Liver (tissue), 9 donors: Measurements from ENCODE around the gene ASTE1. TPM values are rescaled to one million over a fixed set of nuclear protein-coding genes. Genes with fewer than 3 reads are reported as not detected.

Source experiments
- DNase-seq: peaks from one replicate; pipeline ENCODE4 v3.0.0-alpha.2; 2017; ENCODE audit warnings: low spot score
- H3K27ac ChIP-seq, 2 donors: one replicate each; pipeline ENCODE4 v1.7.0; 2013; ENCODE audit warnings: inconsistent platforms in 2 of 2, low read length in 2 of 2, control low read depth in 1 of 2, low read depth in 1 of 2, mild to moderate bottlenecking in 1 of 2
- H3K27me3 ChIP-seq, 4 donors: one replicate each; pipeline versions ENCODE4 v1.6.1 to v1.7.0; 2013; ENCODE audit warnings: low read length in 3 of 4, inconsistent platforms in 1 of 4, mild to moderate bottlenecking in 1 of 4, moderate library complexity in 1 of 4; ENCODE audit not compliant: control insufficient read depth in 4 of 4, insufficient read depth in 4 of 4
- H3K36me3 ChIP-seq, 4 donors: one replicate each; pipeline versions ENCODE4 v1.6.1 to v1.7.0; 2013; ENCODE audit warnings: low read length in 3 of 4, mild to moderate bottlenecking in 3 of 4, low read depth in 1 of 4, moderate library complexity in 1 of 4; ENCODE audit not compliant: control insufficient read depth in 4 of 4, insufficient read depth in 3 of 4
- H3K4me1 ChIP-seq, 4 donors: one replicate each; pipeline versions ENCODE4 v1.6.1 to v1.7.0; 2013; ENCODE audit warnings: low read length in 3 of 4, mild to moderate bottlenecking in 3 of 4, moderate library complexity in 1 of 4; ENCODE audit not compliant: control insufficient read depth in 4 of 4, insufficient read depth in 4 of 4
- H3K4me3 ChIP-seq, 3 donors: one replicate each; pipeline versions ENCODE4 v1.6.1 to v1.7.0; 2013; ENCODE audit warnings: low read length in 3 of 3, control low read depth in 1 of 3, low read depth in 1 of 3, mild to moderate bottlenecking in 1 of 3
- H3K9ac ChIP-seq, 2 donors: one replicate each; pipeline ENCODE4 v1.7.0; 2013; ENCODE audit warnings: low read length in 2 of 2, mild to moderate bottlenecking in 2 of 2, moderate library complexity in 2 of 2, control low read depth in 1 of 2, low read depth in 1 of 2
- H3K9me3 ChIP-seq, 4 donors: one replicate each; pipeline versions ENCODE4 v1.6.1 to v1.7.0; 2013; ENCODE audit warnings: low read length in 3 of 4; ENCODE audit not compliant: control insufficient read depth in 4 of 4
- CTCF ChIP-seq: fragments of 150-350 bp; IDR thresholded peaks from 2 replicates; pipeline ENCODE4 v1.5.1; 2017; ENCODE audit warnings: improper control_type of control experiment, low read depth, low read length; ENCODE audit not compliant: missing input control
- EGR1 ChIP-seq, 2 donors: IDR thresholded peaks; 2 replicates each; pipeline ENCODE4 v1.6.1; 2016 to 2018; ENCODE audit warnings: antibody characterized with exemption in 2 of 2, low read depth in 2 of 2
- FOXA1 ChIP-seq: IDR thresholded peaks from 2 replicates; pipeline ENCODE4 v1.6.1; 2016; ENCODE audit warnings: antibody characterized with exemption
- FOXA2 ChIP-seq: IDR thresholded peaks from 2 replicates; pipeline ENCODE4 v1.6.1; 2016; ENCODE audit warnings: antibody characterized with exemption
- GABPA ChIP-seq, 2 donors: IDR thresholded peaks in 1 of 2; conservative IDR thresholded peaks in 1 of 2; 2 replicates each; pipeline ENCODE4 v1.6.1; 2016; ENCODE audit warnings: antibody characterized with exemption in 2 of 2, mild to moderate bottlenecking in 1 of 2, moderate library complexity in 1 of 2
- HNF4A ChIP-seq, 2 donors: conservative IDR thresholded peaks; 2 replicates each; pipeline ENCODE4 v1.6.1; 2016; ENCODE audit warnings: antibody characterized with exemption in 2 of 2, mild to moderate bottlenecking in 2 of 2
- JUND ChIP-seq, 2 donors: IDR thresholded peaks; 2 replicates each; pipeline ENCODE4 v1.6.1; 2016; ENCODE audit warnings: antibody characterized with exemption in 2 of 2
- NR2F2 ChIP-seq: IDR thresholded peaks from 2 replicates; pipeline ENCODE4 v1.6.1; 2016; ENCODE audit warnings: antibody characterized with exemption
- RXRA ChIP-seq, 2 donors: IDR thresholded peaks; 2 replicates each; pipeline ENCODE4 v1.6.1; 2017 to 2018; ENCODE audit warnings: antibody characterized with exemption in 2 of 2, mild to moderate bottlenecking in 1 of 2
- TAF1 ChIP-seq: conservative IDR thresholded peaks from 2 replicates; pipeline ENCODE4 v1.6.1; 2016; ENCODE audit warnings: antibody characterized with exemption, mild to moderate bottlenecking
- YY1 ChIP-seq: IDR thresholded peaks from 2 replicates; pipeline ENCODE4 v1.6.1; 2016; ENCODE audit warnings: antibody characterized with exemption, mild to moderate bottlenecking
- ZBTB33 ChIP-seq: IDR thresholded peaks from 2 replicates; pipeline ENCODE4 v1.6.1; 2016; ENCODE audit warnings: antibody characterized with exemption
- WGBS: extraction: QIAGEN DNeasy Blood & Tissue Kit; methylation state at CpG from one replicate; pipeline ENCODE4 v1.1.7; 2013; 5-methylcytosine and 5-hydroxymethylcytosine counted together
- polyA plus RNA-seq, 2 donors: library from polyadenylated mRNA; stranded (reverse) in 1 of 2; unstranded in 1 of 2; fragments of 200-250 nt in 1 of 2; fragments of >200 nt in 1 of 2; fragmentation: Nextera tagmentation in 1 of 2; extraction: Ambion mirVana in 1 of 2; gene quantifications; one replicate each; pipeline versions ENCODE4 v1.2.1 to v1.2.3, GENCODE V29; 2013 to 2015
- total RNA-seq, 2 donors: library from RNA; depleted of rRNA; stranded (reverse); fragments of >200 nt; gene quantifications; one replicate each; pipeline ENCODE4 v1.2.3, GENCODE V29; 2014
- TF ChIP-seq, protein P1 (sequence below): IDR thresholded peaks from 2 replicates; pipeline ENCODE4 v1.6.1; 2016; ENCODE audit warnings: antibody characterized with exemption, mild to moderate bottlenecking
- TF ChIP-seq, protein P2 (sequence below): IDR thresholded peaks from 2 replicates; pipeline ENCODE4 v1.6.1; 2016; ENCODE audit warnings: antibody characterized with exemption
- TF ChIP-seq, protein P3 (sequence below): IDR thresholded peaks from 2 replicates; pipeline ENCODE4 v1.6.1; 2016; ENCODE audit warnings: antibody characterized with exemption
- donor health status: healthy.
- donor health status: healthy.
- donor health status: healthy.
- donor health status: healthy.
- donor health status: healthy.

ASTE1 gene
- total and polyA plus RNA-seq, 4 donors: 2.6 to 6.0 (median 5.1) TPM

DNA sequence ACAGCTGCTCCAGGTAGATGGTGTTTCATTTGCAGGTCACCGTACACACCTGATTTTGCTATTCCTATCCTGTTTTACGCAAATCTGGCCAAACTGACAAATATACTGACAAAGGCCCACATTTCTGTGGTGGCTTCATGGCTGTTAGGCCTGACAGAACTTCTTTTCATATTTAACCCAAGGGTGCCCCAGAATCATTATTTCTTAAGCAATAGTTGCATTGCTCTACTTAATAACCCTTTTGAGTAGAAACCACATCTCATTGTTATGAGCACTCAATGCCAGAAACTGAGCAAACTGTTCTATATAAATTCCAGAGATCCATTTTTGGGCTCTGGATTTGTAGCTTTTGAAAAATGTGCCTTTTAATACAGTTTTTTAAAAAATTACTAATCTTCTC is 19.4 kb downstream of the ASTE1 start:
- no peaks in the 10 kb centered on the region for H3K27me3 ChIP-seq
- TF ChIP-seq HNF4A (conservative IDR thresholded peaks at IDR 0.05) (no peak), ZBTB33 (no peak), CTCF (no peak), GABPA (IDR thresholded peaks at IDR 0.05 in 1 of 2, conservative IDR thresholded peaks at IDR 0.05 in 1 of 2) (no peak), RXRA (IDR thresholded peaks at IDR 0.05) (no peak)
- TF ChIP-seq, protein P1, sequence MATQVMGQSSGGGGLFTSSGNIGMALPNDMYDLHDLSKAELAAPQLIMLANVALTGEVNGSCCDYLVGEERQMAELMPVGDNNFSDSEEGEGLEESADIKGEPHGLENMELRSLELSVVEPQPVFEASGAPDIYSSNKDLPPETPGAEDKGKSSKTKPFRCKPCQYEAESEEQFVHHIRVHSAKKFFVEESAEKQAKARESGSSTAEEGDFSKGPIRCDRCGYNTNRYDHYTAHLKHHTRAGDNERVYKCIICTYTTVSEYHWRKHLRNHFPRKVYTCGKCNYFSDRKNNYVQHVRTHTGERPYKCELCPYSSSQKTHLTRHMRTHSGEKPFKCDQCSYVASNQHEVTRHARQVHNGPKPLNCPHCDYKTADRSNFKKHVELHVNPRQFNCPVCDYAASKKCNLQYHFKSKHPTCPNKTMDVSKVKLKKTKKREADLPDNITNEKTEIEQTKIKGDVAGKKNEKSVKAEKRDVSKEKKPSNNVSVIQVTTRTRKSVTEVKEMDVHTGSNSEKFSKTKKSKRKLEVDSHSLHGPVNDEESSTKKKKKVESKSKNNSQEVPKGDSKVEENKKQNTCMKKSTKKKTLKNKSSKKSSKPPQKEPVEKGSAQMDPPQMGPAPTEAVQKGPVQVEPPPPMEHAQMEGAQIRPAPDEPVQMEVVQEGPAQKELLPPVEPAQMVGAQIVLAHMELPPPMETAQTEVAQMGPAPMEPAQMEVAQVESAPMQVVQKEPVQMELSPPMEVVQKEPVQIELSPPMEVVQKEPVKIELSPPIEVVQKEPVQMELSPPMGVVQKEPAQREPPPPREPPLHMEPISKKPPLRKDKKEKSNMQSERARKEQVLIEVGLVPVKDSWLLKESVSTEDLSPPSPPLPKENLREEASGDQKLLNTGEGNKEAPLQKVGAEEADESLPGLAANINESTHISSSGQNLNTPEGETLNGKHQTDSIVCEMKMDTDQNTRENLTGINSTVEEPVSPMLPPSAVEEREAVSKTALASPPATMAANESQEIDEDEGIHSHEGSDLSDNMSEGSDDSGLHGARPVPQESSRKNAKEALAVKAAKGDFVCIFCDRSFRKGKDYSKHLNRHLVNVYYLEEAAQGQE: no peak
- TF ChIP-seq, protein P2, sequence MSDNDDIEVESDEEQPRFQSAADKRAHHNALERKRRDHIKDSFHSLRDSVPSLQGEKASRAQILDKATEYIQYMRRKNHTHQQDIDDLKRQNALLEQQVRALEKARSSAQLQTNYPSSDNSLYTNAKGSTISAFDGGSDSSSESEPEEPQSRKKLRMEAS: no peak
- H3K9ac ChIP-seq: no peak overlapping the region
- no peak overlapping the region for H3K27ac ChIP-seq
- no peak overlapping the region for H3K4me3 ChIP-seq
- 98% methylated on average over 2 of the region's 2 CpGs for WGBS
- no peaks in the 10 kb centered on the region for H3K9me3 ChIP-seq
- H3K4me1 ChIP-seq: no peaks in the 10 kb centered on the region
- no peak for DNase-seq
- H3K36me3 ChIP-seq: peaks cover 0 to 8% (median 6%) of the 10 kb centered on the region in 4 donors

DNA sequence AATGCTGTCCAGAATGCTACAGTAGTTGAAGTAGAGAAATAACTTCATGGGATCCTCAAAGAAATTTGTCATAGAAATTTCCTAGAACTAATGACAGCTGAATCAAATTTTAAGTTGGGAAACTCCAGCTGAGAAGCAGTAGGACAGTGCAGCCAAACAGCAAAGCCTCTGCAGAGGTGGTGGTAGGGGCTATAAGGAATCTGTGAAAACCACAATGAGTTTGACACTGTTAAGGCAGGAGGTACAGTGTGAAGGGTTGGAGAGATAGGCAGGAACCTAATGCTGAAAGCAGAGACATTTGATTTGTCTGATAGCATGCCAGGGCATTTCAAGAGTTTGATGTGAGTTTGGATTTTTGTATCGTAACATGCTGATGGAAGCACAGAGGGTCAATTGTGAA is 22.0 kb downstream of the ASTE1 start:
- peaks cover 0 to 6% (median 2%) of the 10 kb centered on the region in 4 donors for H3K36me3 ChIP-seq
- H3K9me3 ChIP-seq: no peaks in the 10 kb centered on the region
- WGBS: 94% methylated on average over 1 of the region's 1 CpG
- no peak for DNase-seq
- TF ChIP-seq JUND (IDR thresholded peaks at IDR 0.05) (no peak), NR2F2 (no peak), FOXA1 (no peak), FOXA2 (no peak), RXRA (IDR thresholded peaks at IDR 0.05) (no peak), ZBTB33 (no peak), EGR1 (IDR thresholded peaks at IDR 0.05; ENCODE audit: low read depth in 2 of 2) (no peak), GABPA (IDR thresholded peaks at IDR 0.05 in 1 of 2, conservative IDR thresholded peaks at IDR 0.05 in 1 of 2) (no peak), TAF1 (no peak), CTCF (no peak), YY1 (no peak)
- TF ChIP-seq, protein P2: no peak
- TF ChIP-seq, protein P3, sequence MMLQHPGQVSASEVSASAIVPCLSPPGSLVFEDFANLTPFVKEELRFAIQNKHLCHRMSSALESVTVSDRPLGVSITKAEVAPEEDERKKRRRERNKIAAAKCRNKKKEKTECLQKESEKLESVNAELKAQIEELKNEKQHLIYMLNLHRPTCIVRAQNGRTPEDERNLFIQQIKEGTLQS: no peak
- no peaks in the 10 kb centered on the region for H3K27me3 ChIP-seq
- no peak overlapping the region for H3K9ac ChIP-seq
- H3K4me1 ChIP-seq: no peaks in the 10 kb centered on the region
- H3K27ac ChIP-seq: no peak overlapping the region
- no peak overlapping the region for H3K4me3 ChIP-seq
